Heart right ventricle (tissue), 12 donors: ENCODE results near the gene ITGA8. TPM values are rescaled to one million over a fixed set of nuclear protein-coding genes. Genes with fewer than 3 reads are reported as not detected.

ENCODE experiments used
- polyA plus RNA-seq, 2 donors: library from polyadenylated mRNA; stranded (reverse); fragments of 200-250 nt; gene quantifications; one replicate each; pipeline ENCODE4 v1.2.3, GENCODE V29; 2013
- total RNA-seq, 10 donors: library from RNA; stranded (reverse); fragmentation: NEBNext Ultra II Directional in 3 of 10; extraction: Animal tissue kit (Norgen Biotek cat#: 25700) in 3 of 10; gene quantifications; one replicate each; pipeline versions ENCODE4 v1.2.1 to v1.2.4, GENCODE V29; 2021 to 2023
- donor health status: ischemic (EF 13 %, LVEDD 7.1; RV severe dilation, severe dysfunction).
- donor health status: healthy with polysubstance abuse.
- donor health status: DM: no; HTN: yes; CAD: no.
- donor health status: DM: no; HTN: no; CAD: no.
- donor health status: ischemic (EF 25% LVEDD 6.9; RV normal size, moderate dysfunction).
- donor health status: ischemic (EF 25% LVEDD 5.7; RV mildly dilated, moderate dysfunction).
- donor health status: healthy.
- donor health status: nonischemic (EF 11% LVEDD 7.7; RV severe dilation, severe dysfunction).
- donor health status: DM: yes; HTN: yes; CAD: no.
- donor health status: PGD.
- donor health status: ischemic (EF 29% LVEDD 5.4; RV normal size, mild dysfunction).
- donor health status: nonischemic (EF 23%, LVEDD 6.1; RV moderate dilation, normal function).

The ITGA8 gene
- total and polyA plus RNA-seq, 12 donors = 0.62 to 4.2 (median 2.1) TPM

Other genes starting within 250 kb of the ITGA8 start
- 10 to 100 TPM; 16.0 to 26.0 (median 23.2) TPM for gene MINDY3, start 140.6 kb upstream of the ITGA8 start, total RNA-seq
- 10 to 100 TPM; 10.8 to 17.6 TPM for gene MINDY3, start 140.6 kb upstream of the ITGA8 start, polyA plus RNA-seq